ENCODE data around the gene TMEM44. TPM values are rescaled to one million over a fixed set of nuclear protein-coding genes. Genes with fewer than 3 reads are reported as not detected.

The TMEM44 gene
- total and polyA plus RNA-seq, 9 of the 15 experiments (the other 6 are each of a cell fraction or from before 2014, with no cell fraction given) = 0.53 to 18.1 (median 11.3) TPM

- 0 out of 2 replicates have a peak, but pooled peaks have one; percentile 27 for TF ChIP-seq KAT7 (CRISPR knock-in tag; IDR thresholded peaks at IDR 0.05; ENCODE audit: borderline replicate concordance)
- peak; percentile 41 for TF ChIP-seq BRD9 (IDR thresholded peaks at IDR 0.05; ENCODE audit: low read depth, partially characterized antibody)
- TF ChIP-seq RNF219 (CRISPR knock-in tag; IDR thresholded peaks at IDR 0.05) = no peak
- 0 out of 2 replicates have a peak, but pooled peaks have one; percentile 14 for TF ChIP-seq STAT5A (IDR thresholded peaks at IDR 0.05; ENCODE audit: borderline replicate concordance, low read length)
- 0 out of 2 replicates have a peak, but pooled peaks have one; percentile 3 for TF ChIP-seq MYNN (IDR thresholded peaks at IDR 0.05)
- TF ChIP-seq MYNN (CRISPR knock-in tag; IDR thresholded peaks at IDR 0.05) = no peak
- TF ChIP-seq FOXA3 (CRISPR knock-in tag; conservative IDR thresholded peaks at IDR 0.05 in 1 of 2, IDR thresholded peaks at IDR 0.05 in 1 of 2) = no peak
- TF ChIP-seq E2F8 (IDR thresholded peaks at IDR 0.05; ENCODE audit: low read depth, partially characterized antibody) = no peak
- peak; percentile 42; the same call in 1 of the 2 replicates for TF ChIP-seq USF1 (CRISPR knock-in tag; IDR thresholded peaks at IDR 0.05)
These were observed 48.9 kb downstream of the TMEM44 start (continued) for GRCh38 chr3:194584320-194584776.
